Stimulated activated CD4-positive, alpha-beta T cell treated with anti-CD3 and anti-CD28 coated beads, Interleukin-15, amount 100 ng/mL, for 48 hours (primary cell): Measurements from ENCODE around the gene DCAF11.
"Not testable (repeated sequence)": the region's sequence is repeated elsewhere in the genome, so short reads cannot be mapped to it uniquely, and the experiment has no call there.

Source experiments
- DNase-seq, 2 donors: peaks; one replicate each; pipeline ENCODE4 v3.0.0-alpha.2; 2020; ENCODE audit warnings: low read depth in 2 of 2

The DCAF11 gene

DNA sequence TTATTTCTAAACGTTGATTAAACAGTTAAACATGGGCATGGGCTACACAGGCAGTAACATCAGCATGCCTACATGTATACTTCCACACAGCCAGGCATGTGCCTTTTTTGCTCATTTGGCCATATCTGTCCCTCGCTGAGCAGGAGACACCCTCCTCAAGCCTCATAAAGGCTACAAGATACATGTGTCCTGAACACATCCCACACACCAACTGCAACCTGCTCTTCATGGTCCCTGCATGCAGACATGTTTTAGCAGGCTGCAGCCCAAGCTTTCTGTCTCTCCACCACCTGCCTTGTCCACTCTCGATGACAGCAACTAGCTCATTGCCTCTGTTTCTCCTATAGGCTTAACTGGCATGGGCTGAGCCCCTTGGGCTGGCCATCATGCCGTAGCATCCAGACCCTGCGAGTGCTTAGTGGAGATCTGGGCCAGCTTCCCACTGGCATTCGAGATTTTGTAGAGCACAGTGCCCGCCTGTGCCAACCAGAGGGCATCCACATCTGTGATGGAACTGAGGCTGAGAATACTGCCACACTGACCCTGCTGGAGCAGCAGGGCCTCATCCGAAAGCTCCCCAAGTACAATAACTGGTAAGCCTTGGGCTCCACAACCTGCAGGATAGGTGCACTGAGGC lies 17.9 kb upstream of the DCAF11 start:
- DNase-seq = no peak

DNA sequence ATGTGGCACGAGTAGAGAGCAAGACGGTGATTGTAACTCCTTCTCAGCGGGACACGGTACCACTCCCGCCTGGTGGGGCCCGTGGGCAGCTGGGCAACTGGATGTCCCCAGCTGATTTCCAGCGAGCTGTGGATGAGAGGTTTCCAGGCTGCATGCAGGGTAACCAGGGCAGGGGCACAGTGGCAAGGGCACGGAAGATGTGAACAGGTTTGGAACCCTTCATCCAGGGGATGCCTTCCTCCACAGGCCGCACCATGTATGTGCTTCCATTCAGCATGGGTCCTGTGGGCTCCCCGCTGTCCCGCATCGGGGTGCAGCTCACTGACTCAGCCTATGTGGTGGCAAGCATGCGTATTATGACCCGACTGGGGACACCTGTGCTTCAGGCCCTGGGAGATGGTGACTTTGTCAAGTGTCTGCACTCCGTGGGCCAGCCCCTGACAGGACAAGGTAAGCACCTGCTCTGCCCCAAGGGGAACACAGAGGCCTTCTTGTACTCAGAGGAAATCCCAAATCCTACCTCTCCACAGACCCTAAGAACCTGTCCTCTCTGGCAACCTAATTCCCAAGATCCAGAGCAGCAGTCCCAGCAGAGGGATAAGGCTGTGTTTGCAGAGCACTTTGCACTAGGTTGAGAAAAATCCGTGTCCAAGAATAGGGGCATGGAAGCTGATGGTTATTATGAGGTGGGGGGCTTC lies 16.2 kb upstream of the DCAF11 start:
- DNase-seq = no peak

DNA sequence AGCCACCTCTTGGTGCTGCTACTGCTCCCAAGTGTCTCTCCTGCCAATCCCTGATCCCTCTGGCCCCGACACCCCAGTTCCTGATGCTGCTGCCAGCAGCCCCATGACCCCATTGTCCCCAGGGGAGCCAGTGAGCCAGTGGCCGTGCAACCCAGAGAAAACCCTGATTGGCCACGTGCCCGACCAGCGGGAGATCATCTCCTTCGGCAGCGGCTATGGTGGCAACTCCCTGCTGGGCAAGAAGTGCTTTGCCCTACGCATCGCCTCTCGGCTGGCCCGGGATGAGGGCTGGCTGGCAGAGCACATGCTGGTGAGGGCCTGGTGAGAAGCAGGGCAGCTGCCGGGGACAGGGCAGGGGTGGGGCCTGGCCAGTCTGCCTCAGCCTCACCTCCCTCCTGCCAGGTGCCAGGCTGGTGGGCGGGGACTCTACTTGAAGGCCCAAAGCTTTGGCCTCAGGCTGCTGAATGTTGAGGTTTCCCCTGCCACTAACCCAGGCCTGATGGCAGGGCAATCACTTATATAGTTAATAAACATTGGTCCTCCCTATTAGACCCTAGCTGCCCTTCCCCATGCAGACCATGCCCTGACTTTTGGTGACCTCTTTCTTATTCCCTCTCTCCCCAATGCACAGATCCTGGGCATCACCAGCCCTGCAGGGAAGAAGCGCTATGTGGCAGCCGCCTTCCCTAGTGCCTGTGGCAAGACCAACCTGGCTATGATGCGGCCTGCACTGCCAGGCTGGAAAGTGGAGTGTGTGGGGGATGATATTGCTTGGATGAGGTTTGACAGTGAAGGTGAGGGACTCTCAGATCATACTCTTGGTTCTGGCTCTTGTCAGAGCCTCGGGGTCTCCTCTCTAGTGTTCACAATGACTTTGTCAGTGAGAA lies 15.4 kb upstream of the DCAF11 start:
- DNase-seq = no peak

DNA sequence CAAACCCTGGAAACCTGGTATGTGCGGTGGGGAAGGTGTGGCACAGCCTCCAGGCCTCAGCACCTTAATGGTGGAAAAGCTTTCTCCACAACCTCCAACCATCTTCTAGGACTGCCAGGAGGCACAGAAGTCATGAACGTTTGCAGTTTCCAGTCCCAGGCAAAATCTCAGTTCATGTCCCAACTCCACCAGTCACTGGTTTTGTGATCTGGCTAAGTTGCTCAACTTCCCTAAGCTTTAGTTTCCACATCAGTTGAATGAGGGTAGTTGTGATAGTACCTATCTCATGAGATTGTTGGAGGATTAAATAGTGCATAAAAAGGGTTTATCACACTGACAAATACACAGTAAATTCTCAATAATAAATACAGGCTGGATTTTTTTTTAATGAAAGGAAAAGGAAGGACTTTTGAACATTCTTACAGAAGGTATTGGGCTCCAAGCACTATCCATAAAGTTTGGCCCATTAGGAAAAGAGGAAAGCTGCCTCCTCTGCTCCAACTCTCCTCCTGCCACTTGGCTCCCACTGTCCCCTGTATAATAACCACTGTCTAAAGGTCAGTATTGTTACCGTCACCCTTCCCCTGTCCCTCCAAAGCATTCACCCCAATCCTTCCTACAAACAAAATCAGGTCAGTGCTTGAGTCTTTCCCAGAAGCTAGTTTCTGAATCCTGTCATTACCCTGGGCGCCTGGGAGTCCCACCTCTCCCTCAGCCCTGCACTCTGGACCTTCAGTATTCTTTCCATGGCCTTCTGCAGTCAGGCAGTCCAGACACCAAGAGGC lies 14.2 kb upstream of the DCAF11 start:
- DNase-seq = no peak

DNA sequence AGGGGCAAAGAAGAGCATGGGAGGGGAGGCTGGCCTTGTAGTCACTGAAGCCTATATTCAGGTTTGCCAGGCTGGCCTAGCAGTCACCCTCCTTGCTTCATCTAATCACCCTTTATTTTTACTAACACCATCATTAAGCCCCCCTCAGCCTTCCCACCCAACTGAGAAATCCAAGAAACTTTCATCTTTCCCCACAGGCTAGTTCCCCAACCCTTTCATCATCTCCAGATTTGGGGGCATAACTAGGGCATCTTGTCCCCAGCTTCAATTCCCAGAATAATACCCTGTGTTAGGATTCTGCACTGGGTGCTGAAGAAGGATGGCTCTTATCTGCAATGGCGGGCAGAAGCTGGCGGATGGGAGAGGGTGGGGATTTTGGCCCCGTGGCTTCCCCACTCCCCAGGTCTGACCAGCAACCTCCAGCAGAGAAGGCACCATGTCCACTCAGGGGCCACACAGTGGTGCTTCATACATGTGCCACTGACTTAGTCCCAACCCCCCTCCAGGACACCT lies 13.5 kb upstream of the DCAF11 start:
- DNase-seq = no peak

GRCh38 chr14:24102357-24103048 lies 12.1 kb upstream of the DCAF11 start:
- no peak for DNase-seq

GRCh38 chr14:24103451-24103850 lies 11.1 kb upstream of the DCAF11 start:
- DNase-seq = no peak

DNA sequence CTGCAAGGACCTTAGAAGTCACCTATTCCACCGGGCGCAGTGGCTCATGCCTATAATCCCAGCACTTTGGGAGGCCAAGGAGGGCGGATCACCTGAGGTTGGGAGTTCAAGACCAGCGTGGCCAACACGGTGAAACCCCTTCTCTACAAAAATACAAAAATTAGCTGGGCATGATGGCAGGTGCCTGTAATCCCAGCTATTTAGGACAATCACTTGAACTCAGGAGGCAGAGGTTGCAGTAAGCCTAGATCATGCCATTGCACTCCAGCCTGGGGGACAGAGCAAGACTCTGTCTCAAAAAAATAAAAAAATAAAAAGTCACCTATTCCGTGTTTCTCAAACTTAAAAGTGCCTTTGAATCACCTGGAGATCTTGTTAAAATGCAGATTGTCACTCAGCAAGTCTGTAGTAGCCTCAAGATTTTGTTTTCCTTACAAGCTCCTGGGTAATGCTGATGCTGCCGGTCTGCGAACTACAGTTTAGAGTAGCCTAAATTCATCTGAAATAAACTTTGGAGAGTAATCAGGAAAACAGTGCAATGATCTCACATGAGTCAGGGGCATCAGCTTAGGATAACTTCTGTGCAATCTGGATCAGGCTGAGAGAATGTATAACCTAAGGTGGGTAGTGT lies 8.9 kb upstream of the DCAF11 start:
- DNase-seq = not testable (repeated sequence)

- DNase-seq = no peak
Measured at GRCh38 chr14:24106672-24107271, 7.8 kb upstream of the DCAF11 start.

- DNase-seq = no peak
Measured at GRCh38 chr14:24108336-24108874, 6.2 kb upstream of the DCAF11 start.

- DNase-seq = no peak
Measured at GRCh38 chr14:24110060-24110459, 4.5 kb upstream of the DCAF11 start.

GRCh38 chr14:24110523-24110922 lies 4.1 kb upstream of the DCAF11 start:
- DNase-seq = no peak

DNA sequence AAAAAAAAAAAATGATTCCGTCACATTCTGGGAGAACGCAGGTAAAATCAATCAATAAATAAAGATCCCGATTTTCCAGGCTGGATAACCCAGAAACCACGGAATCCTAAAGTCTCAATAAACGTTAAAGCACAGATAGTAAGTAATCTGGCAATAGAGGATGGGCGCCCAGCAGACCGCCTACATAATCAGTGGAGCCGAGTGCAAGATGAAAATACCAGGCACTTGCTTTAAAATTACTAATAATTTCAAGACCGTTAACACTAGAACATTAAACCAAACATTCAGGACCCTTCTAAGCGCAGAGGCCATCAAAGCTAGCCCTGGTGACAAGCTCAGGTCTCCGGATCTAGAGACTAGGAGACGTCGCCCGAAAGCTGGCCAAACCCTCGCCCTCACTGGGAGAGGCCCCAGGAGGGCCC lies 1.2 kb upstream of the DCAF11 start:
- DNase-seq = no peak

DNA sequence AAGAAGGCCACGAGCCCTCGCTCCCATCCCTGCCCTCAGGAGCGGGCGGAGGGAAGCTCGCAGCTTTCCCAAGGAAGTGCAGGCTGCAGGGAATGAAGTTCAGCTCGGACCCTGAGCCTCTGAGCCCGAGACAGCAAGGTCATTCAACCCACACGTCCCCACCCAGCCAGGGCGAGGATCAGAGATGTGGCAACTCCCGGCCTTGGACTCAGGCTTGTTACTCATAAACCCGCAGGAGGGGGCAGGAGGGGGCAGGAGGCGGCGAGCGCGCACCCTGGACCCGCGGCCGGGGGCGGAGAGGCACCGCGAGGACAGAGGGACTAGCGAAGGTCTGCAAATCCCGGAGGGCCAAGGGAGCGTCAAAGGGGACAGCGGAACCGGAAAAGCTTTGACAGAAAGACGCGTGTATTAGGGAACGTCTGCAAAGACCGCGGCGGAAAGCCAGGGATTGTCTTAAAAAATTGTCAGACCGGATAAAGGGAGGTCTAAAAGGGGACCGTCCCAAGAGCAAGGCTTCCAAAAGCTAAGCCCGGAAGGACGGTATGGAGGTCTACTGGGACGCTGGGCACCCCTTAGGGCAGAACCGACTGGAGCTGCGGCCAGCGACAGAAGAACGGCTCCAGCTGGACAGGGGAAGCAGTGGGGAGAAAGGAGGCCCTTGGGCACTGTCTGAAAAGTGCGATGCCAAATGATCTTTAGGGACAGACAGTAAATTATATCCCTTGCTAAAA lies 611 bp upstream of the DCAF11 start:
- peak; percentile 76 to 80 for DNase-seq

DNA sequence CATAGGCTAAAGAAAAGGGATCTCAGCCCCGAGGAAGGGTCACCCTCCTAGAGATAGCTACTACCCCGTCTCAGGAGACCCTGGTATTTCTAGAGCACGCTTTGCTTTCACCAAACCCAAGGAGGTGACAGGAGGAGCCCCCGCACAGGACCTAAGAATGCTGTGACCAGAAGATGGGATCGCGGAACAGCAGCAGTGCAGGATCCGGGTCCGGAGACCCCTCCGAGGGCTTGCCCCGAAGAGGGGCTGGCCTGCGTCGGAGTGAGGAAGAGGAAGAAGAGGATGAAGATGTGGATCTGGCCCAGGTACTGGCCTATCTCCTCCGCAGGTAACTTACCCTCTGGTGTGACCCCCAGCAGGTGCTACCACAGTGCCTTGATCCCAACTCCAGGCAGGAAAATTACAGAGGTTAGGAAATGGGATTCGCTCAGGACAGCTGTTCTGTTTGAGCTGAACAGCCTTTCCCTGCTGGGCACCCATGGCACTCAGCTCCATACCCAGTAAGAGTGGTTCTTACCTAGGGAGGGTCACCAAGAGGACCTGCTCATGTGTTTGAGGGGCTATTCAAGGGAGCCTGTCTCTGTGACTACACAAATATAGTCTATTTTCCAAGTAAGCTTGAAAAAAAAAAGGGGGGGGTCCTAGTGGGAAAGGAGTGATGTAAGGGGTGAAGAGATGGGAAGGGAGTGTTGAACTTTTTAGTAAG lies 998 bp downstream of the DCAF11 start:
- no peak for DNase-seq

- no peak for DNase-seq
Measured at GRCh38 chr14:24116128-24116814, 1.7 kb downstream of the DCAF11 start.

DNA sequence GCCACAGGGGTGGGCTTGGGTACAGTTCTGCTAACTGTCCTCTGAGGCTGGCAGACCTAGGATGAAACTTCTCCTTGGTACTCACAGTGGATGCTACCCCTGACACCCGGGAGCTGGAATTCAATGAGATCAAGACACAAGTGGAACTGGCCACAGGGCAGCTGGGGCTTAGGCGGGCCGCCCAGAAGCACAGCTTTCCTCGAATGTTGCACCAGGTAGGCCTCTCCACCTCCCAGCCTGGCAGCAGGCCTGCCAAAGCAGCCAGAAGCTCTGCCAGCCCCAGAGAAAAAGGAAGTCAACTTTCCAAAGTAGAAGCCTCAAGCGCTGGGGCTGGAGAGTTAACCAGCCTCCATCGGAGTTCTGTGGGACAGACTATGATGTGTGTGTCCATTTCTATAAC lies 2.6 kb downstream of the DCAF11 start:
- DNase-seq = no peak

DNA sequence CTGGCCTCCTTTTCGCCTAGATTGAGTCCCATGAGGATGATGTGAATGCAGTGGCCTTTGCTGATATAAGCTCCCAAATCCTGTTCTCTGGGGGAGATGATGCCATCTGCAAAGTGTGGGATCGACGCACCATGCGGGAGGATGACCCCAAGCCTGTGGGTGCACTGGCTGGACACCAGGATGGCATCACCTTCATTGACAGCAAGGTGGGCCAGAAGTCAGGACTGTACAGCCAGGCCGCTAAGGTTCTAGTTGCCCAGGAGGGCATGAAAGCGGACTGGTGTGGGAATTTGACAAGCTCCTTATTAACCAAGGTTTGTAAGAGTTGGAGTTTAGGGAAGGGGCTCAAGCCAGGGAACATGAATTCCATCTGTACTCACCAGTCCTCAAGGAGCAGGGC lies 5.1 kb downstream of the DCAF11 start:
- DNase-seq = no peak
